Kidney glomerular epithelial cell (primary cell): ENCODE measurements around the gene ALCAM.
A peak's percentile ranks its signal among the peaks of the same experiment; 100 is the strongest.

Experiments
- DNase-seq: peaks from one replicate; lab custom pipeline; 2025; lab: John Stamatoyannopoulos, UW

ALCAM gene

DNA sequence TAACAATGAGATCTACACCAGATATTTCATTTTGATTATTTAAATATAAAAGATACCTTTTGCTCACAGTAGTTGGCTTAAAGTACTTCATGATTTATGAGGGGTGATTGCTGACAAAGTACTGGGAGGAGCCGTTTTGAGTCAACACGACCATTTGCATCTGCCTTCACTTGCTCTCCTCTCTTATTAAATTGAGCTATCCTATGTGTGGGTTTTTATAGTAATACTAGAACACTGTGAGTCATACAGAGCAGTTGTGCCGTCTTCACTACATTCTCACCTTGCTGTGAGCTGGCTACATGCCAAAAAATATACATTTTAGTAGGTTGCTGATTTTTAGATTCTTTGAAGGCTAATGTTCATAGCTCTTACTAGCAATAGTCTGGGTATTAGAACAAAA, 161.2 kb downstream of the ALCAM start:
- DNase-seq = peak; percentile 44

DNA sequence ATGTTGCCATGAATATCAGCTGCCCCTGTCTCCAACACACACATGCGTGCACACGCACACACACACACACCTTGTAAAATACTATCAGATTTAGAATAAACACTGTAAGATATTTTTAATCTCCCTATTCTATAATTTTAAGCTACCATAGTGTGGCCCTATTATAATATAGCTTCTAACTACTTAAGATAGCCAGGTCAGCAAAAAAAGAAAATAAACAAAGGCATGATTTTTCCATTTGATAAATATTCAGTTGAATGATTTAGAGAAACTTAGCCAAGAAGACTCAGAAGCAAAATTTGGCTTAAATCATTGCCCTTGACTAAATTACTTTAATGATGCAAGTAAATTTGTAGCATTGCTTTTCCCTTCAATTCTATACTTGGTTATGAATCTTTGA, 162.2 kb downstream of the ALCAM start:
- DNase-seq = no peak

GRCh38 chr3:105529456-105529855, 162.7 kb downstream of the ALCAM start:
- DNase-seq = no peak

GRCh38 chr3:105532251-105532650, 165.5 kb downstream of the ALCAM start:
- peak; percentile 92 for DNase-seq

DNA sequence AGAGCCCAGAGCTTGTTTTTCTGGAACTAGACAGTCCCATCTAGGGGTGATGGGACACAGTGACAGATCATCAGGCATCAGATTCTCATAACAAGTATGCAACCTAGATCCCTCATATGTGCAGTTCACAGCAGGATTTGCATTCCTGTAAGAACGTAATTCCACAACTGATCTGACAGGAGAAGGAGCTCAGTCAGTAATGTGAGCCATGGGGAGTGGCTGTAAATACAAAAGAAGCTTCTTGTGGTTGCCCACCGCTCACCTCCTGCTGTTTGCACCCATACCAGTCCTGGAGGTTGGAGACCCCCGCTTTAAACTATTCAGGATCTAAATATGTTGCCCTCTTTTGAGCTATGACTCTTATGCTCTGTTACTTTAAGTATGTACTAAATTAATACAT, 167.3 kb downstream of the ALCAM start:
- DNase-seq = no peak

DNA sequence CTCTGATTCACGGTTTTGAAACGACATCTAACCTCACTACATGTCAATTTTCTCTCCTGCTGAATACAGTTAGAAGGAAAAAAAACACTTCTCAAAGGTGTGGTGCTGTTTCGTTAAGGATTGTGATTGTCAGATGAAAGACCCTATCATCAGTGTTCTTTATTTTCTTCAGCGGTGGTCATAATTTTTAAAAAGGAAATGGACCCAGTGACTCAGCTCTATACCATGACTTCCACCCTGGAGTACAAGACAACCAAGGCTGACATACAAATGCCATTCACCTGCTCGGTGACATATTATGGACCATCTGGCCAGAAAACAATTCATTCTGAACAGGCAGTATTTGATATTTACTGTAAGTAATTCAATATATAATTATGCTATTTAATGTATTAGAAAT, 167.8 kb downstream of the ALCAM start:
- no peak for DNase-seq

DNA sequence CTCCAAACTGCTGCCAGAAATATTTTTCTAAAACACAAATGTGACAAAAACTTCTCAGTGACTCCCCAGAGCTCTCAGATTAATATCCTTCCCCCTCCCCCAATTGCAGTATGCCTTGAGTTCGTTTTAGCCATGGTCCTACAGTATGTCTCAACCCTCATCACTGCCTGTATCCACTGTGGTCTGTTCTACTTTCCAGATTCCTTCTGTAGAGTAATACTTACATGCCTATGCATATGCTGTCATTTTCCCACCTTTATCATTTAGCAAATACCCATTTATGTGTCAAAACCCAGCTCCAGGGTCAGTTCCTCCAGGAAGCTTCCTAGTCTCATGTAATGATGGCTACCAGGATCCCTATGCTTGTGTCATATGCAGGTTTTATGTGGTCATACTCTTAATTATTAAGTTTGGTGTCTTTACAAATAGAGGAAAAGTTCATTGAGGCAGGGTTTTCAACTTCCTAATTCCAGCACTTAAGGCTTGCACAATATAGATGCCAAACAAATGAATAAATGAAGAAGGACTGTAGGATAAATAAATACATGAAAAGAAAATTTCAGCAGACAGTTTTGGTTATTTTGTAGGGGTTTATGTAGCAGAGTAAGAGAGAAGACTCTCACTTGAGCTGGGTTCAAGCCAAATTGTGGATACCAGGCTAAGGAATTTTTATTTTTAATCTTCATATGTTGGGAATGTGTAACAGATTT, 170.8 kb downstream of the ALCAM start:
- no peak for DNase-seq

DNA sequence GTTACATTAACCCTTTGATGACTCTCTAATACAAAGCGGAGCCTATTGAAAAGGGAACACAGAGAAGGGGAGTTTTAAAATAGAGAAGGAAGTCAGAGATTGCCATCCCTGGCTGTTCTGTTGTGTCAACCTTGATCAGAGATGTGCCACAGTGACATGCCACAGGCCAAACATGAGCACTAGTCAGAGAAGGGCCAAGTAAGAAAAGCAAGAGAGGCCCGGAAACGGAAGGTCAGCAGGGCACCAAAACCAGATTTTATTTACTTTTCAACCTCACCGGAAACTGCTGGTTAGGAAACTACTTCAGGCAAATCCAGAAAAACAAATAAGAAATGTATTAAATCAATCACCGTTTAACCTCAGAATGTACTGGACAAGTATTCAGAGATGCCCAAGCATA, 171.8 kb downstream of the ALCAM start:
- DNase-seq = no peak

GRCh38 chr3:105539897-105540296, 173.2 kb downstream of the ALCAM start:
- DNase-seq = no peak

DNA sequence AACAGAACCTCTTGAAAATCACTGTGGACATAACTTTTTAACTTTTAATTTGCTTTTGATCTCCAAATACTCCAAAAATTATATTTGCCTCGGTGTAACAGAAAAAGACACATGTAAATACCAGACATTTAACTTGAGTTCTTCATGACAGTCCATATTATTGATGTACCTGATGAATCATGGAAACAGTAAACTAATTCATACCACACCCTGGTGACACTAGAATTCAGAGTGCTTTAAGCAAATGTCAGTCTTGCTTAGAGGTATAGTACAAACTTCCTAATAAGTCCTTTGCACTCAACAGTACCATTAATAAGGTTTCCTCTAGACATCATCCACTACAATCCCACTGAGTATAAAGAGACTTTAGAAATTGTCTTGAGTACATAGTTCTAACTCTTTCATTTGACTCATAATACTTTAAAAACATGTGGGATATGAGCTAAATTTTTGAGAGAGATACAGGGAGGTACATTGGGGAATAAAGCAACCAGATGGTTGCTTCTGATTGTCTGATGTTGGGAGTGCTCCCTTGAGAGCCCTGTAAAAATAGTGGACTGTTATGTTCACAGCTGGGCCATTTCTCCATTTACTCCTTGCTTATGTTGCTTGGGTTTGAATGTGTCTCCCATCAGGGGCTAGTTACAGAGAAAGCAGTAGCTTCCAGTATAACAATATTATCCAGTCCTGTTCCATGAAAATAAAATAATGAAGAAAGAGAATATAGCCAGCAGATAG, 175.7 kb downstream of the ALCAM start:
- DNase-seq = no peak

- DNase-seq = no peak
Observed at GRCh38 chr3:105545051-105545450, 178.3 kb downstream of the ALCAM start.

- DNase-seq = no peak
Observed at GRCh38 chr3:105553851-105554250, 187.1 kb downstream of the ALCAM start.

- no peak for DNase-seq
Observed at GRCh38 chr3:105555206-105555605, 188.5 kb downstream of the ALCAM start.

- DNase-seq = no peak
Observed at GRCh38 chr3:105559856-105560255, 193.1 kb downstream of the ALCAM start.

DNA sequence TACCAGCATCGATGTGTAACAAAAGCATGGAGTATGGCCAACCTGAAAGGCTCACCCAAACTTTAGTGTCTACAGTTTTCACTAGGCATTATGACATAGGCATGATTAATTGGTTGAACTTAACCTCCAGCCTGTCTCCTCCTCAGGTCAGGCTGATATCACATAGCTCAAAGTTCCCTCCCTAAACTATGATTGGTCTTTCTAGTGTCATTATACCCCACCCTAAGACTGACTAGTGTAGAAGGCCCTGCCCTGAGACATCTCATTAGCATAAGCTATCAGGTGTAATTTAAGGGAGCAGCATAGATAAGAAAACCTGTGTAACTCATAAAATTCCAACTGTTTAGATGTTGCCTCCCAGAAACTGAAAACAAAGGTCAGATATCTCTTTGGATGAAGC, 195.2 kb downstream of the ALCAM start:
- no peak for DNase-seq

DNA sequence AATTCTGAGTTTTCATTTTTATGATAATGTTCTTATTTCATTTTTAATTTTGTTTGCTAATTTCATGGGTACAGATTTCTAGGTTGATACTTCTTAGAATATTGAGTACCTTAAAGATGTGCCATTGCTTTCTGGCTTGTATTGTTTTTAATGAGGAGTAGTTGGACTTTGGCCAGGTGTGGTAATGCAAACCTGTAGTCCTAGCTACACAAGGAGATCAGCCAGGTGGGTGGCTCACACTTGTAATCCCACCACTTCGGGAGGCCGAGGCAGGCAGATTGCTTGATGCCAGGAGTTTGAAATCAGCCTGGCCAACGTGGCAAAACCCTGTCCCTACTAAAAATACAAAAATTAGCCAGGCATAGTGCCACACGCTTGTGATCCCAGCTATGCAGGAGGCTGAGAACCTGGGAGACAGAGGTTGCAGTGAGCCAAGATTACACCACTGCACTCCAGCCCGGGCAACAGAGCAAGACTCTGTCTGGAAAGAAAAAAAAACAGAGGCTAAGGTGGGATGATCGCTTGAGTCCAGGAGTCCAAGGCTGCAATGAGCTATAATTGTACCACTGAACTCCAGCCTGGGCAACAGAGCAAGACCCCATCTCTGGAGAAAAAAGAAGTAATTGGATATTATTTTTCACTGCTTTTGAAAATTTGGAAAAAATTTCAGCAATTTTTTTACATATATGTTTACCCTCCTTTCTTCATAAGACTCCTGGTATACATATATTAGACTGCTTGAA, 198.0 kb downstream of the ALCAM start:
- DNase-seq = no peak

DNA sequence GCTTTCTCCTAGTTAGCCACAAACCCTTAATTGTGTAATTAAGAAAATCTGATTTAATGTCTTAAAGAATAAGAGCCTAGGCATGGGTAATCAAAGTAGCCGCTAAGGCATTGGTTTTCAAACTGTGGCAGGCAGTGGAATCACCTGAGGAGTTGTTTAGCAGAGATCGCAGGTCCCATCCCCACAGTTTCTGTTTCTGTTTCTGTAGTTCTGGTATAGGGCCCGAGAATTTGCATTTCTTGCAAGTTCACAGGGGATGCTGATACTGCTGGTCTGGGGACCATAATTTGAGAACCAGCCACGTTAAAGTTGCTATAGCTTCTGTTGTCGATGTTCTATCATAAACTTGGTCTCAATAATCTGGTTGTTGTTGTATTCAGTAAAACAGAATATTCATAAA, 204.3 kb downstream of the ALCAM start:
- DNase-seq = no peak

GRCh38 chr3:105572501-105572900, 205.8 kb downstream of the ALCAM start:
- DNase-seq = no peak

- no peak for DNase-seq
Observed at GRCh38 chr3:105579439-105579838, 212.7 kb downstream of the ALCAM start.

DNA sequence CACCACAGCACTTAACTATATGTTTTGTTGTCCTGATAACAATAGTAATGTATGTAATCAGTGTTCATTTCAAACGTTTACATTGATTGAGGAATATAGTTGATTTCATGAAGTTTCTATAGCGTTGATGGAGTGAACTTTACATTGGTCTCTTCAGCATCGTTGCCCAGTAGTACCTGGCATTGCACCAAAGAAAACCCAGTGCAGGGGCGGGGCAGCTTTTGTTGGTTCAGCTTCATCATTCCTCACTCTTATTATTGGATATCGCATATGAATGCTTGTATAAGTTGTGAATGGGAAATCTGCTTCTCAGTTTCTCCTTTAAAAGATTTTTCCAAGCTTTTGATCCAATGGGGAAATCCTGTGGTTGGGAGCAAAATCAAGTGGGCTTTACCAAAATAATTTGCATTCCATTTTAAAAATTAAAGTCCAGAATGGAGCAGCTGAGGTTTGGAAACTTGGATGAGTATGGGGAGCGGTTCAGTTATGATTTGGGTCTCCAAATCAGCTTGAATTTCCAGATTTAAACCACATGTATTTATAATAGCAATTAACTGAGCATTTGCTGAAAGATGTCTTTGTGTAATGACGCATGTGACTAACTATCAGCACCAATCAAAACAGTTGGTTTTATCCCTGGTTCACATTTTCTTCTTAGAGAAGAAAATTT, 213.7 kb downstream of the ALCAM start:
- DNase-seq = no peak

DNA sequence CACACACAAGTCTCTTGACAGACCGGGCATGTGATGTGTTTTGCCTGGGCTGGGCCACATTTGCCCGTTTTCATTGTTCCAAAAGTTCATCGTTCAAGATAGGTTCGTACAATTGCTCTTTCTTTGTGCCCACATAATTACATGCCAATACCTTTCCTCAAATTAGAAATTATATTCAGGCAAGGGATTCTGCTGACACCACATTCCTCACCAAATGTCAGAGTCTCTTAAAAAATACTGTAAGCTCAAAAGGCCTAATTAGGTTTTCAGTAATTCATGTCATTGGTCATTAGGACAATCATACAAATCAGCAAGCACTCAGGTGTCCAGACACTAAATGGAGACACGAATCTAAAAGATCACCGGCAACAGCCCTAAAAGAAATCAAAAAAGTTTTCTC, 215.3 kb downstream of the ALCAM start:
- no peak for DNase-seq

GRCh38 chr3:105584003-105584790, 217.5 kb downstream of the ALCAM start:
- DNase-seq = no peak
